Esophagus squamous epithelium (tissue), 5 donors: ENCODE data around the gene CAPN2. TPM values are rescaled to one million over a fixed set of nuclear protein-coding genes. Genes with fewer than 3 reads are reported as not detected.

Source experiments
- DNase-seq: peaks from one replicate; lab custom pipeline; 2025; lab: John Stamatoyannopoulos, UW
- H3K27ac ChIP-seq, 4 donors: fragments of 200-600 bp; sonication (generic); one replicate each; pipeline ENCODE4 v1.5.1; 2016 to 2019; ENCODE audit warnings: mild to moderate bottlenecking in 1 of 4
- H3K27me3 ChIP-seq, 4 donors: fragments of 200-600 bp; sonication (generic); 1 replicate in 3 of 4; 2 replicates in 1 of 4; pipeline versions ENCODE4 v1.5.1 to v1.6.0; 2017 to 2021; ENCODE audit warnings: antibody characterized with exemption in 1 of 4
- H3K36me3 ChIP-seq, 3 donors: fragments of 200-600 bp; sonication (generic); one replicate each; pipeline ENCODE4 v1.5.1; 2016 to 2019
- H3K4me1 ChIP-seq, 3 donors: fragments of 200-600 bp; sonication (generic); one replicate each; pipeline ENCODE4 v1.5.1; 2017 to 2019
- H3K4me3 ChIP-seq, 4 donors: fragments of 200-600 bp; sonication (generic); 1 replicate in 3 of 4; 2 replicates in 1 of 4; pipeline ENCODE4 v1.5.1; 2016 to 2019; ENCODE audit warnings: mild to moderate bottlenecking in 2 of 4, moderate library complexity in 1 of 4
- H3K9me3 ChIP-seq, 3 donors: fragments of 200-600 bp; sonication (generic); one replicate each; pipeline ENCODE4 v1.5.1; 2016 to 2019
- CTCF ChIP-seq, 6 experiments: fragments of 450-650 bp in 4 of 6; fragments of 200-600 bp in 2 of 6; sonication (generic) in 2 of 6; IDR thresholded peaks; one replicate each; pipeline ENCODE4 v1.5.1; 2016 to 2019; ENCODE audit warnings: antibody characterized with exemption in 6 of 6, mild to moderate bottlenecking in 4 of 6, moderate library complexity in 4 of 6
- POLR2A ChIP-seq, 4 donors: fragments of 450-650 bp; IDR thresholded peaks; one replicate each; pipeline ENCODE4 v1.6.1; 2017; ENCODE audit warnings: antibody characterized with exemption in 4 of 4, mild to moderate bottlenecking in 4 of 4, moderate library complexity in 3 of 4
- WGBS, 2 donors: methylation state at CpG; one replicate each; pipeline ENCODE4 v1.1.5; 2018; 5-methylcytosine and 5-hydroxymethylcytosine counted together
- intact Hi-C: fragments of 100-400 bp; cut with DNase I; formaldehyde crosslinking; loops from one replicate; pipeline ENCODE4 v1.15.0; 2022
- total RNA-seq, 4 donors: library from RNA; depleted of rRNA; stranded (reverse); fragments of >200 nt; gene quantifications; one replicate each; pipeline ENCODE4 v1.1.0, GENCODE V29; 2016
- donor health status: DM: yes; HTN: yes; CAD: no.

CAPN2 gene
- total RNA-seq, 4 donors from 2014 or later = 145 to 234 (median 177) TPM

GRCh38 chr1:223783676-223784075, 71.3 kb downstream of the CAPN2 start:
- no peak overlapping the region for H3K4me3 ChIP-seq
- peaks cover 0 to 88% (median 5%) of the 10 kb centered on the region in 3 donors for H3K36me3 ChIP-seq
- no peak overlapping the region for H3K27ac ChIP-seq
- H3K4me1 ChIP-seq = peaks cover 0 to 11% (median 0%) of the 10 kb centered on the region in 3 donors
- H3K9me3 ChIP-seq = no peaks in the 10 kb centered on the region
- WGBS, 2 donors = 29 to 82% methylated on average over 1 of the region's 1 CpG
- no peak for DNase-seq
- no peak for TF ChIP-seq CTCF (IDR thresholded peaks at IDR 0.05)
- no peak for TF ChIP-seq POLR2A (IDR thresholded peaks at IDR 0.05)
- no peaks in the 10 kb centered on the region for H3K27me3 ChIP-seq
- intact Hi-C loops = no loop called here

- Histone ChIP-seq H3K9me3 (no peaks in the 10 kb centered on the region), H3K27me3 (no peaks in the 10 kb centered on the region), H3K4me1 (peaks cover 0 to 11% (median 0%) of the 10 kb centered on the region in 3 donors), H3K36me3 (peaks cover 0 to 88% (median 0%) of the 10 kb centered on the region in 3 donors), H3K4me3 (no peak overlapping the region), H3K27ac (peak overlapping the region in 2 of 4 donors; percentile 33 to 67)
- DNase-seq = no peak
- WGBS, 2 donors = 74 to 93% methylated on average over 4 of the region's 4 CpGs
- TF ChIP-seq POLR2A (IDR thresholded peaks at IDR 0.05) = no peak
- intact Hi-C loops = no loop called here
These were observed 72.2 kb downstream of the CAPN2 start for GRCh38 chr1:223784541-223784940.

GRCh38 chr1:223785808-223786207, 73.5 kb downstream of the CAPN2 start:
- no peak for DNase-seq
- Histone ChIP-seq H3K36me3 (peaks cover 0 to 86% (median 0%) of the 10 kb centered on the region in 3 donors), H3K4me1 (peaks cover 0 to 11% (median 0%) of the 10 kb centered on the region in 3 donors), H3K27ac (peak overlapping the region in 2 of 4 donors; percentile 33 to 67), H3K27me3 (no peaks in the 10 kb centered on the region), H3K4me3 (no peak overlapping the region), H3K9me3 (no peaks in the 10 kb centered on the region)
- TF ChIP-seq CTCF (IDR thresholded peaks at IDR 0.05) = no peak
- no peak for TF ChIP-seq POLR2A (IDR thresholded peaks at IDR 0.05)
- WGBS, 2 donors = 64 to 69% methylated on average over 5 of the region's 5 CpGs
- intact Hi-C loops = no loop called here

GRCh38 chr1:223788746-223789415, 76.5 kb downstream of the CAPN2 start:
- intact Hi-C loops = no loop called here
- Histone ChIP-seq H3K4me1 (peaks cover 0 to 15% (median 0%) of the 10 kb centered on the region in 3 donors), H3K4me3 (no peak overlapping the region), H3K27me3 (no peaks in the 10 kb centered on the region), H3K36me3 (peaks cover 0 to 90% (median 0%) of the 10 kb centered on the region in 3 donors), H3K9me3 (no peaks in the 10 kb centered on the region), H3K27ac (no peak overlapping the region)
- no peak for DNase-seq
- 81 to 84% methylated on average over 4 of the region's 4 CpGs for WGBS, 2 donors
- TF ChIP-seq POLR2A (IDR thresholded peaks at IDR 0.05) (no peak), CTCF (IDR thresholded peaks at IDR 0.05) (no peak)

GRCh38 chr1:223792046-223792445, 79.7 kb downstream of the CAPN2 start:
- 64 to 81% methylated on average over 2 of the region's 2 CpGs for WGBS, 2 donors
- H3K27me3 ChIP-seq = no peaks in the 10 kb centered on the region
- intact Hi-C loops = no loop called here
- DNase-seq = no peak
- peaks cover 4 to 84% (median 10%) of the 10 kb centered on the region in 3 donors for H3K36me3 ChIP-seq
- peaks cover 0 to 11% (median 0%) of the 10 kb centered on the region in 3 donors for H3K4me1 ChIP-seq
- H3K27ac ChIP-seq = no peak overlapping the region
- H3K4me3 ChIP-seq = no peak overlapping the region
- no peaks in the 10 kb centered on the region for H3K9me3 ChIP-seq
- TF ChIP-seq POLR2A (IDR thresholded peaks at IDR 0.05) (no peak), CTCF (IDR thresholded peaks at IDR 0.05) (no peak)
